Hepatocyte (in vitro differentiated cells): ENCODE measurements around the gene C11orf24.

Source experiments
- EZH2 ChIP-seq: fragments of 200-600 bp; sonication (generic); IDR thresholded peaks from 2 replicates; pipeline ENCODE4 v1.6.1; 2016; ENCODE audit warnings: antibody characterized with exemption, mild to moderate bottlenecking, borderline replicate concordance
- TF ChIP-seq, protein P1 (sequence below): fragments of 200-600 bp; sonication (generic); IDR thresholded peaks from 2 replicates; pipeline ENCODE4 v1.5.1; 2016; ENCODE audit warnings: antibody characterized with exemption, mild to moderate bottlenecking; ENCODE audit not compliant: poor library complexity

DNA sequence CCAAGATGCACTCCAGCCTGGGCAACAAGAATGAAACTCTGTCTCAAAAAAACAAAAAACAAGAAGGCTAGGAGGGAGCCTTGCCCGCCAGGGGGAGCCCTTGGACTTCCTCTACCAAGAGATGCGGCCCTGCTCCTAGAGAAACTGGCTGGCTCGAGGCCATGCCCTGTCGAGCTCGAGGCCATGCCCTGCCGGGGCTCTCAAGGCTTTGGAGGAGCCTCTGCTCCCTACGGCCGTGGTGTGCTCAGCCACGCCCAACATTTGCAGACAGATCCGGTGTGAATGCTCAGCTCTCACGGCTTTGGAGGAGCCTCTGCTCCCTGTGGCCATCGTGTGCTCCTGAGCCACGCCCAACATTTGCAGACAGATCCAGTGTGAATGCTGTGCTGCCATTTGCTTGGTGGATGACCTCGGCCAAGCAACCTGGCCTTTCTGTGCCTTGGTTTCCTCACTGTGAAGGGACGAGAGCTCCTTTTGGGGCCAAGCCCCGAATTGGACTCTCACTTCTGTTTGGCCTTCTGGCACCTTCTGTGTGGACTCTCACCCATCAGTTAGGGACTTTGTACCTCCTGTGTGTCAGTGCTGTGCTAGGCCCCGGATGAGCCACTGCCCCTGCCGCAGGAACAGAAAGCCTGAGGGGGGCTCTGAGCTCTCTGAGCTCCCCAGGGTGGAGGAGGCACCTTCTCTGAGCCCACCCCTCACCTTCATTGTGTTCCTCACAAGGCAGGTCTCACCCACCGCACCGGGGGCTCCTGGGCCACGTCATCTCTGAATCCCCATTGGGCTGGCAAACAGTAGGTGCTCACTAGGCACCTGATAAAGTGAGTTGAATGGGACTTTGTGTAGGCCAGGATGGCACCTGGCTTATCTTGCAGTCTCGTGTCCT lies 14.1 kb downstream of the C11orf24 start:
- TF ChIP-seq, protein P1, sequence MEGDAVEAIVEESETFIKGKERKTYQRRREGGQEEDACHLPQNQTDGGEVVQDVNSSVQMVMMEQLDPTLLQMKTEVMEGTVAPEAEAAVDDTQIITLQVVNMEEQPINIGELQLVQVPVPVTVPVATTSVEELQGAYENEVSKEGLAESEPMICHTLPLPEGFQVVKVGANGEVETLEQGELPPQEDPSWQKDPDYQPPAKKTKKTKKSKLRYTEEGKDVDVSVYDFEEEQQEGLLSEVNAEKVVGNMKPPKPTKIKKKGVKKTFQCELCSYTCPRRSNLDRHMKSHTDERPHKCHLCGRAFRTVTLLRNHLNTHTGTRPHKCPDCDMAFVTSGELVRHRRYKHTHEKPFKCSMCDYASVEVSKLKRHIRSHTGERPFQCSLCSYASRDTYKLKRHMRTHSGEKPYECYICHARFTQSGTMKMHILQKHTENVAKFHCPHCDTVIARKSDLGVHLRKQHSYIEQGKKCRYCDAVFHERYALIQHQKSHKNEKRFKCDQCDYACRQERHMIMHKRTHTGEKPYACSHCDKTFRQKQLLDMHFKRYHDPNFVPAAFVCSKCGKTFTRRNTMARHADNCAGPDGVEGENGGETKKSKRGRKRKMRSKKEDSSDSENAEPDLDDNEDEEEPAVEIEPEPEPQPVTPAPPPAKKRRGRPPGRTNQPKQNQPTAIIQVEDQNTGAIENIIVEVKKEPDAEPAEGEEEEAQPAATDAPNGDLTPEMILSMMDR, result peak; percentile 92
- TF ChIP-seq EZH2, result no peak
